ENCODE results near the gene CALN1. TPM values are rescaled to one million over a fixed set of nuclear protein-coding genes. Genes with fewer than 3 reads are reported as not detected.

CALN1 gene
- total and polyA plus RNA-seq, 2 experiments from 2014 or later: 7.6 to 14.5 TPM

DNA sequence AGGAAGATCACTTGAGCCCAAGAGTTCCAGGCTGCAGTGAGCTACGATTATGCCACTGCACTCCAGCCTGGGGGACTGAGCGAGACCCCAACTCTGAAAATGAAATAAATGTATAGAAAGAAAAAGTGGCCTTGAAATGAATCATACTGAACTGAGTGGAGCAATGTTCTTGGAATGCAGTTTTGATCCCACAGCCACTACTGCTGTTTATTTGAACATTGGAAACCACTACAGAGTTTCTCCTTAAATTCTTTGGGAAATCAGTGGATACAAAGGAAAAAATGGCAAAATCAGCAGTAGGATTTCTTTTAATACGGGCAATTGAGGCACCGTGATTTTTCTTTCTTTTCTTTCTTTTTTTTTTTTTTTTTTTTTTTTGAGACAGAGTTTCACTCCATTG, 642.8 kb downstream of the CALN1 start (continued):
- TF ChIP-seq REST (IDR thresholded peaks at IDR 0.05; ENCODE audit: unreplicated experiment) (no peak), ZNF114 (CRISPR knock-in tag; IDR thresholded peaks at IDR 0.05) (no peak), NANOG (IDR thresholded peaks at IDR 0.05; ENCODE audit: borderline replicate concordance) (no peak), JUNB (IDR thresholded peaks at IDR 0.05; ENCODE audit: unreplicated experiment) (no peak), CREB1 (CRISPR knock-in tag; IDR thresholded peaks at IDR 0.05; ENCODE audit: low read depth) (no peak), POLR2AphosphoS5 (IDR thresholded peaks at IDR 0.05; ENCODE audit: low read depth) (no peak)

DNA sequence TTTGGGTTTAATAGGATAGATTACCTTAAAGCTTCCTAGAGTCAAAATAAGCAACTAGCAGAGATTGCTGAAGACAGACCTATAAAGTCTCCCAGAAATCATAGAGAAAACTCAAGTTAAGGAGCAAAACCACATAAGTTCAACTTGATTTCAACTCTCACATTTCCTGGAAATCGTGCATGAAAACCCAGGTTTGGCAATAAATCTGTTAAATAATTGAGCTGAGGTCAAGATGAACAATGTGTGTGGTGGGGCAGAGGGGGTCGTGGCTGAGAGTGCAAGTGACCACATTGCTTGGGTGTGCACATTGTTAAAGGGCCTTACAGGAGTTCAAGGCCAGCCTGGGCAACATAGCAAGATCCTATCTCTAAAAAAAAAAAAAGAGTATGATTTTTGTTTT, 643.7 kb downstream of the CALN1 start:
- no peak for ATAC-seq
- TF ChIP-seq ZNF114 (CRISPR knock-in tag; IDR thresholded peaks at IDR 0.05) (no peak), ETS1 (IDR thresholded peaks at IDR 0.05) (no peak), CREB1 (CRISPR knock-in tag; IDR thresholded peaks at IDR 0.05; ENCODE audit: low read depth) (no peak), ZNF331 (CRISPR knock-in tag; IDR thresholded peaks at IDR 0.05; ENCODE audit: low read depth) (no peak), POLR2AphosphoS5 (IDR thresholded peaks at IDR 0.05; ENCODE audit: low read depth) (no peak), REST (IDR thresholded peaks at IDR 0.05; ENCODE audit: unreplicated experiment) (no peak), EZH2phosphoT487 (IDR thresholded peaks at IDR 0.05; ENCODE audit: unreplicated experiment) (no peak), NANOG (IDR thresholded peaks at IDR 0.05; ENCODE audit: borderline replicate concordance) (no peak), ZNF462 (CRISPR knock-in tag; IDR thresholded peaks at IDR 0.05) (no peak), EZH2 (IDR thresholded peaks at IDR 0.05; ENCODE audit: low read depth, unreplicated experiment) (no peak)

More for the DNA sequence above, 643.7 kb downstream of the CALN1 start:
- no peaks in the 10 kb centered on the region for H4K20me1 ChIP-seq (replicated peaks; ENCODE audit: insufficient read depth)
- H3F3A ChIP-seq (replicated peaks; ENCODE audit: low read depth): no peaks in the 10 kb centered on the region
- peaks cover 10% of the 10 kb centered on the region; the same call in 2 of the 3 replicates for H3K9me3 Mint-ChIP-seq
- H3K4me1 Mint-ChIP-seq: no peaks in the 10 kb centered on the region
- no peaks in the 10 kb centered on the region for H3K27me3 ChIP-seq (ENCODE audit: insufficient read depth)
- H3K36me3 ChIP-seq (ENCODE audit: insufficient read depth): no peaks in the 10 kb centered on the region
- no peaks in the 10 kb centered on the region for H3K9me2 ChIP-seq (ENCODE audit: insufficient read depth)
- no peaks in the 10 kb centered on the region for H3K4me1 ChIP-seq (ENCODE audit: insufficient read depth)
- no peaks in the 10 kb centered on the region for H3K79me2 ChIP-seq (replicated peaks; ENCODE audit: insufficient read depth)
- H3K4me2 ChIP-seq: no peak overlapping the region
- H3K36me3 Mint-ChIP-seq (ENCODE audit: low read depth): no peaks in the 10 kb centered on the region
- no peak overlapping the region for H3K27ac Mint-ChIP-seq
- no peak for DNase-seq (ENCODE audit: low spot score)
- H3K4me3 Mint-ChIP-seq: no peak overlapping the region
- no peak overlapping the region for H3K4me3 ChIP-seq
- H2AFZ ChIP-seq: no peak overlapping the region
- H3K27me3 Mint-ChIP-seq (ENCODE audit: insufficient read depth, low read depth, poor library complexity): peaks cover 3% of the 10 kb centered on the region
- H3K27ac ChIP-seq (ENCODE audit: low read depth): no peak overlapping the region

Measured in GM23338 (cell line).